NOMO-1 treated with DMSO at 0.1 percent for 48 hours (cell line): ENCODE results near the gene DNPH1.
A peak's percentile ranks its signal among the peaks of the same experiment; 100 is the strongest.

ENCODE experiments used
- DNase-seq: peaks from one replicate; lab custom pipeline; 2025; ENCODE audit not compliant: unreplicated experiment; lab: John Stamatoyannopoulos, UW

DNPH1 gene

GRCh38 chr6:43184268-43184985 is 44.9 kb downstream of the DNPH1 start:
- no peak for DNase-seq

GRCh38 chr6:43183441-43183840 is 45.8 kb downstream of the DNPH1 start:
- no peak for DNase-seq

GRCh38 chr6:43181942-43182860 is 47.1 kb downstream of the DNPH1 start, which contains the start of gene CUL9:
TSS of gene CUL9 (plus strand) at chr6:43182196. CDS start at chr6:43184311, 2,115 bp downstream.
- DNase-seq, result peak; percentile 68

GRCh38 chr6:43181621-43181941 is 47.7 kb downstream of the DNPH1 start:
- DNase-seq, result no peak

- DNase-seq, result no peak
Measured at GRCh38 chr6:43180985-43181384, 48.3 kb downstream of the DNPH1 start.

- no peak for DNase-seq
Measured at GRCh38 chr6:43180058-43180457, 49.2 kb downstream of the DNPH1 start.

GRCh38 chr6:43178951-43179830 is 50.1 kb downstream of the DNPH1 start:
- DNase-seq, result no peak

GRCh38 chr6:43178150-43178549 is 51.1 kb downstream of the DNPH1 start:
- DNase-seq, result no peak

- no peak for DNase-seq
Measured at GRCh38 chr6:43176423-43176786, 52.9 kb downstream of the DNPH1 start.

GRCh38 chr6:43175676-43176422 is 53.4 kb downstream of the DNPH1 start:
- DNase-seq, result no peak
